GM18511 (cell line): Measurements from ENCODE around the gene ISOC2.

Experiments used
- ATAC-seq: cut with Tn5 transposase; IDR thresholded peaks from one replicate; pipeline ENCODE4 v1.9.1; 2021; ENCODE audit warnings: mild to moderate bottlenecking, moderate library complexity; ENCODE audit not compliant: unreplicated experiment

The ISOC2 gene

GRCh38 chr19:55479451-55480230 is 18.2 kb upstream of the ISOC2 start:
- ATAC-seq = no peak

GRCh38 chr19:55479045-55479444 is 17.6 kb upstream of the ISOC2 start:
- no peak for ATAC-seq

- no peak for ATAC-seq
Measured at GRCh38 chr19:55478364-55478763, 16.9 kb upstream of the ISOC2 start.

- ATAC-seq = no peak
Measured at GRCh38 chr19:55477905-55478304, 16.5 kb upstream of the ISOC2 start.

GRCh38 chr19:55476100-55476775 is 14.8 kb upstream of the ISOC2 start, which contains the start of gene ZNF628:
TSS of gene ZNF628 (plus strand) at chr19:55476617. CDS start at chr19:55479911, 3,294 bp downstream.
- ATAC-seq = peak; percentile 94

GRCh38 chr19:55474269-55475265 is 13.1 kb upstream of the ISOC2 start:
- ATAC-seq = no peak

GRCh38 chr19:55473225-55474012 is 12.0 kb upstream of the ISOC2 start:
- no peak for ATAC-seq

- no peak for ATAC-seq
Measured at GRCh38 chr19:55472463-55472862, 11.0 kb upstream of the ISOC2 start.

GRCh38 chr19:55471266-55471665 is 9.8 kb upstream of the ISOC2 start:
- ATAC-seq = no peak

GRCh38 chr19:55468054-55468393 is 6.6 kb upstream of the ISOC2 start:
- no peak for ATAC-seq

- no peak for ATAC-seq
Measured at GRCh38 chr19:55467236-55468053, 6.0 kb upstream of the ISOC2 start.

GRCh38 chr19:55466241-55466614 is 4.8 kb upstream of the ISOC2 start:
- no peak for ATAC-seq

GRCh38 chr19:55465460-55466240 is 4.2 kb upstream of the ISOC2 start:
- ATAC-seq = no peak

- ATAC-seq = no peak
Measured at GRCh38 chr19:55464662-55465054, 3.2 kb upstream of the ISOC2 start, which contains the start of gene C19orf85. TSS of gene C19orf85 (minus strand) at chr19:55464751. CDS start at chr19:55464554, 197 bp downstream.

GRCh38 chr19:55464039-55464661 is 2.7 kb upstream of the ISOC2 start:
- no peak for ATAC-seq

- ATAC-seq = no peak
Measured at GRCh38 chr19:55463583-55464031, 2.2 kb upstream of the ISOC2 start.

GRCh38 chr19:55462722-55463121 is 1.3 kb upstream of the ISOC2 start:
- ATAC-seq = no peak

- ATAC-seq = no peak
Measured at GRCh38 chr19:55461974-55462626, 658 bp upstream of the ISOC2 start.
